GM23338 (cell line): ENCODE measurements around the gene ITGB2. TPM values are rescaled to one million over a fixed set of nuclear protein-coding genes. Genes with fewer than 3 reads are reported as not detected.

Source experiments
- ATAC-seq: fragments of 200-7000 bp; cut with Tn5 transposase; 3 replicates; pipeline ENCODE4 v1.9.1; 2020
- DNase-seq: peaks from one replicate; pipeline ENCODE4 v3.0.0-alpha.2; 2015; ENCODE audit warnings: low spot score
- H2AFZ ChIP-seq: fragments of 200-600 bp; sonication (generic); 2 replicates; pipeline ENCODE4 v1.8.0; 2016; ENCODE audit warnings: antibody characterized with exemption, mild to moderate bottlenecking, moderate library complexity
- H3F3A ChIP-seq: fragments of 200-600 bp; sonication (generic); replicated peaks from 2 replicates; pipeline ENCODE4 v1.8.0; 2017; ENCODE audit warnings: antibody characterized with exemption, mixed run types, low read depth
- H3K27ac ChIP-seq: fragments of 200-600 bp; sonication (generic); 2 replicates; pipeline ENCODE4 v1.6.1; 2016; ENCODE audit warnings: low read depth
- H3K27me3 ChIP-seq: fragments of 200-600 bp; sonication (generic); 2 replicates; pipeline ENCODE4 v1.8.0; 2016; ENCODE audit warnings: mild to moderate bottlenecking, mixed run types, moderate library complexity; ENCODE audit not compliant: insufficient read depth
- H3K36me3 ChIP-seq: fragments of 200-600 bp; sonication (generic); 2 replicates; pipeline ENCODE4 v1.8.0; 2016; ENCODE audit warnings: mild to moderate bottlenecking; ENCODE audit not compliant: insufficient read depth
- H3K4me1 ChIP-seq: fragments of 200-600 bp; sonication (generic); 2 replicates; pipeline ENCODE4 v1.8.0; 2016; ENCODE audit warnings: mild to moderate bottlenecking, moderate library complexity; ENCODE audit not compliant: insufficient read depth
- H3K4me2 ChIP-seq: fragments of 200-600 bp; sonication (generic); 2 replicates; pipeline ENCODE4 v1.7.1; 2017; ENCODE audit warnings: mixed run types
- H3K4me3 ChIP-seq: fragments of 200-600 bp; sonication (generic); 2 replicates; pipeline ENCODE4 v1.6.1; 2016; ENCODE audit warnings: mixed run types
- H3K79me2 ChIP-seq: fragments of 200-600 bp; sonication (generic); replicated peaks from 2 replicates; pipeline ENCODE4 v1.8.0; 2017; ENCODE audit warnings: mild to moderate bottlenecking; ENCODE audit not compliant: insufficient read depth
- H3K9me2 ChIP-seq: fragments of 200-600 bp; sonication (generic); 2 replicates; pipeline ENCODE4 v1.8.0; 2017; ENCODE audit not compliant: insufficient read depth
- H4K20me1 ChIP-seq: fragments of 200-600 bp; sonication (generic); replicated peaks from 2 replicates; pipeline ENCODE4 v1.8.0; 2017; ENCODE audit warnings: mild to moderate bottlenecking; ENCODE audit not compliant: insufficient read depth
- H3K27ac Mint-ChIP-seq: 2 replicates; pipeline ENCODE4 v1.8.0; 2020; ENCODE audit warnings: inconsistent platforms, mild to moderate bottlenecking, moderate library complexity, mixed read lengths
- H3K27me3 Mint-ChIP-seq: 3 replicates; pipeline ENCODE4 v1.8.0; 2022; ENCODE audit warnings: low read depth, mild to moderate bottlenecking, moderate library complexity, mixed read lengths, inconsistent platforms; ENCODE audit not compliant: insufficient read depth, poor library complexity
- H3K36me3 Mint-ChIP-seq: 3 replicates; pipeline ENCODE4 v1.8.0; 2021; ENCODE audit warnings: low read depth, mild to moderate bottlenecking, inconsistent platforms, moderate library complexity, mixed read lengths
- H3K4me1 Mint-ChIP-seq: 3 replicates; pipeline ENCODE4 v1.8.0; 2020; ENCODE audit warnings: mild to moderate bottlenecking, inconsistent platforms, mixed read lengths
- H3K4me3 Mint-ChIP-seq: 3 replicates; pipeline ENCODE4 v1.8.0; 2021; ENCODE audit warnings: moderate library complexity, mild to moderate bottlenecking, inconsistent platforms, mixed read lengths
- H3K9me3 Mint-ChIP-seq: 3 replicates; pipeline ENCODE4 v1.8.0; 2020; ENCODE audit warnings: moderate library complexity, mild to moderate bottlenecking, inconsistent platforms, mixed read lengths
- CREB1 ChIP-seq: fragments of 250-450 bp; sonication (Bioruptor Pico); IDR thresholded peaks from 2 replicates; pipeline ENCODE4 v1.5.0; 2020; ENCODE audit warnings: low read depth, mild to moderate bottlenecking, moderate library complexity
- CTCF ChIP-seq, 2 experiments: fragments of 200-600 bp in 1 of 2; sonication (generic) in 1 of 2; conservative IDR thresholded peaks; 2 replicates each; pipeline versions ENCODE4 v1.5.1 to v1.6.1; 2016 to 2017; ENCODE audit warnings: antibody characterized with exemption in 2 of 2, low read depth in 2 of 2, mild to moderate bottlenecking in 2 of 2, moderate library complexity in 1 of 2
- ETS1 ChIP-seq: IDR thresholded peaks from 2 replicates; pipeline ENCODE4 v1.6.1; 2016; ENCODE audit warnings: antibody characterized with exemption
- EZH2 ChIP-seq: fragments of 200-600 bp; sonication (generic); IDR thresholded peaks from one replicate; pipeline ENCODE4 v1.8.0; 2017; ENCODE audit warnings: antibody characterized with exemption, mild to moderate bottlenecking, low read depth; ENCODE audit not compliant: unreplicated experiment
- EZH2phosphoT487 ChIP-seq: fragments of 200-600 bp; sonication (generic); IDR thresholded peaks from one replicate; pipeline ENCODE4 v1.8.1; 2018; ENCODE audit warnings: antibody characterized with exemption; ENCODE audit not compliant: unreplicated experiment
- JUNB ChIP-seq: IDR thresholded peaks from one replicate; pipeline ENCODE4 v1.6.1; 2016; ENCODE audit warnings: antibody characterized with exemption; ENCODE audit not compliant: unreplicated experiment
- NANOG ChIP-seq: IDR thresholded peaks from 2 replicates; pipeline ENCODE4 v1.6.1; 2016; ENCODE audit warnings: antibody characterized with exemption, borderline replicate concordance
- POLR2AphosphoS5 ChIP-seq: IDR thresholded peaks from 2 replicates; pipeline ENCODE4 v1.6.1; 2016; ENCODE audit warnings: antibody characterized with exemption, low read depth
- REST ChIP-seq: IDR thresholded peaks from one replicate; pipeline ENCODE4 v1.6.1; 2018; ENCODE audit warnings: antibody characterized with exemption; ENCODE audit not compliant: unreplicated experiment
- STAT1 ChIP-seq: IDR thresholded peaks from one replicate; pipeline ENCODE4 v1.6.1; 2016; ENCODE audit warnings: antibody characterized with exemption; ENCODE audit not compliant: unreplicated experiment
- ZNF114 ChIP-seq: fragments of 250-450 bp; sonication (Bioruptor Pico); IDR thresholded peaks from 2 replicates; pipeline ENCODE4 v1.5.0; 2020; ENCODE audit warnings: mild to moderate bottlenecking, moderate library complexity
- ZNF331 ChIP-seq: fragments of 250-450 bp; sonication (Bioruptor Pico); IDR thresholded peaks from 2 replicates; pipeline ENCODE4 v1.5.0; 2020; ENCODE audit warnings: low read depth, mild to moderate bottlenecking, moderate library complexity
- ZNF462 ChIP-seq: fragments of 250-450 bp; sonication (Bioruptor Pico); IDR thresholded peaks from 2 replicates; pipeline ENCODE4 v1.5.0; 2020; ENCODE audit warnings: mild to moderate bottlenecking, moderate library complexity
- polyA plus RNA-seq: library from polyadenylated mRNA; unstranded; fragments of >200 nt; fragmentation: Nextera tagmentation; extraction: Ambion mirVana; gene quantifications from 2 replicates; pipeline ENCODE4 v1.2.1, GENCODE V29; 2016
- total RNA-seq: library from RNA; depleted of rRNA; stranded (reverse); fragments of >200 nt; shearing (Covaris generic); gene quantifications from 2 replicates; pipeline ENCODE4 v1.2.3, GENCODE V29; 2014

The ITGB2 gene
- total and polyA plus RNA-seq, 2 experiments from 2014 or later, result 0.44 to 0.63 TPM

GRCh38 chr21:44952116-44952928, 31.6 kb upstream of the ITGB2 start:
- Histone ChIP-seq H3K4me3 (no peak overlapping the region), H3K9me2 (no peaks in the 10 kb centered on the region), H3K4me2 (no peak overlapping the region), H3K27me3 (no peaks in the 10 kb centered on the region), H3K27ac (no peak overlapping the region), H3F3A (no peaks in the 10 kb centered on the region), H3K79me2 (peaks cover 77% of the 10 kb centered on the region), H3K36me3 (no peaks in the 10 kb centered on the region; the same call in 1 of the 2 replicates), H3K4me1 (no peaks in the 10 kb centered on the region), H2AFZ (no peak overlapping the region), H4K20me1 (peaks cover 28% of the 10 kb centered on the region)
- TF ChIP-seq REST, result no peak
- TF ChIP-seq STAT1, result no peak
- no peak for TF ChIP-seq ZNF462 (CRISPR knock-in tag)
- TF ChIP-seq ETS1, result no peak
- TF ChIP-seq ZNF331 (CRISPR knock-in tag), result no peak
- TF ChIP-seq POLR2AphosphoS5, result no peak
- TF ChIP-seq CTCF (conservative IDR thresholded peaks at IDR 0.05; ENCODE audit: low read depth in 2 of 2), result no peak
- no peak for TF ChIP-seq EZH2phosphoT487
- no peak for TF ChIP-seq ZNF114
- TF ChIP-seq JUNB, result no peak
- TF ChIP-seq EZH2, result no peak
- TF ChIP-seq CREB1, result no peak
- no peak for TF ChIP-seq NANOG
- H3K36me3 Mint-ChIP-seq, result peaks cover 23% of the 10 kb centered on the region
- H3K27ac Mint-ChIP-seq, result no peak overlapping the region
- no peaks in the 10 kb centered on the region for H3K9me3 Mint-ChIP-seq
- ATAC-seq, result no peak
- H3K4me3 Mint-ChIP-seq, result no peak overlapping the region
- peaks cover 6% of the 10 kb centered on the region for H3K4me1 Mint-ChIP-seq
- no peak for DNase-seq
- peaks cover 16% of the 10 kb centered on the region for H3K27me3 Mint-ChIP-seq
